ENCODE data around the gene SPTSSA. TPM values are rescaled to one million over a fixed set of nuclear protein-coding genes. Genes with fewer than 3 reads are reported as not detected.

SPTSSA gene
- total RNA-seq, 2 donors from 2014 or later = 10.8 to 20.2 TPM

DNA sequence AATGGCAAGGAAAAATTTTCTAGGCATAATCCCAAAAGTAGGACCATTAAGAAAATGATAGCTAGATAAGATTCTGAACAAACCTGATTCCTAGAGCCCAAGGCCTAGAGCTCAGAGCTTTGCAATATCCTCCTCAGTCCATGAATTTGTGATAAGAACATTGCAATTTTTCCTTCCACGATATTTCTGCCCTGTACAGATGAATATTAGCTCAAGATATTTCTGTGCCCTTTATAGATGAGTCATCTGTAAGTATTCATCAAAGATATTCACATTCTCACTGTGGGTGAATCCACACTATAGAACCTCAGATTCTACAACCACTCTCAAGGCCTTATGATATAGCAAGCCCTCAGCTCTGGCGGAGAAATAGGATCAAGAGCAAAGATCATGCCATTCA, 40.0 kb upstream of the SPTSSA start:
- no peak for ATAC-seq (ENCODE audit: insufficient number of reproducible peaks, low FRiP score, low read depth)
- Histone ChIP-seq H3K4me1 (ENCODE audit: control insufficient read depth in 1 of 2, low read depth in 2 of 2) (peaks cover 0 to 8% of the 10 kb centered on the region in 2 donors), H3K27me3 (replicated peaks; ENCODE audit: insufficient read depth) (no peaks in the 10 kb centered on the region), H3K27ac (no peak overlapping the region), H3K36me3 (no peaks in the 10 kb centered on the region), H3K9me3 (no peaks in the 10 kb centered on the region), H3K4me3 (no peak overlapping the region)
- no peak for DNase-seq (ENCODE audit: low spot score)
- TF ChIP-seq, protein P1, sequence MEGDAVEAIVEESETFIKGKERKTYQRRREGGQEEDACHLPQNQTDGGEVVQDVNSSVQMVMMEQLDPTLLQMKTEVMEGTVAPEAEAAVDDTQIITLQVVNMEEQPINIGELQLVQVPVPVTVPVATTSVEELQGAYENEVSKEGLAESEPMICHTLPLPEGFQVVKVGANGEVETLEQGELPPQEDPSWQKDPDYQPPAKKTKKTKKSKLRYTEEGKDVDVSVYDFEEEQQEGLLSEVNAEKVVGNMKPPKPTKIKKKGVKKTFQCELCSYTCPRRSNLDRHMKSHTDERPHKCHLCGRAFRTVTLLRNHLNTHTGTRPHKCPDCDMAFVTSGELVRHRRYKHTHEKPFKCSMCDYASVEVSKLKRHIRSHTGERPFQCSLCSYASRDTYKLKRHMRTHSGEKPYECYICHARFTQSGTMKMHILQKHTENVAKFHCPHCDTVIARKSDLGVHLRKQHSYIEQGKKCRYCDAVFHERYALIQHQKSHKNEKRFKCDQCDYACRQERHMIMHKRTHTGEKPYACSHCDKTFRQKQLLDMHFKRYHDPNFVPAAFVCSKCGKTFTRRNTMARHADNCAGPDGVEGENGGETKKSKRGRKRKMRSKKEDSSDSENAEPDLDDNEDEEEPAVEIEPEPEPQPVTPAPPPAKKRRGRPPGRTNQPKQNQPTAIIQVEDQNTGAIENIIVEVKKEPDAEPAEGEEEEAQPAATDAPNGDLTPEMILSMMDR (IDR thresholded peaks at IDR 0.05) = no peak

- TF ChIP-seq, protein P1 (IDR thresholded peaks at IDR 0.05) = no peak
- ATAC-seq (ENCODE audit: insufficient number of reproducible peaks, low FRiP score, low read depth) (no peak), DNase-seq (ENCODE audit: low spot score) (no peak)
These were observed 39.1 kb upstream of the SPTSSA start for GRCh38 chr14:34501004-34501580.

GRCh38 chr14:34498684-34499412, 36.8 kb upstream of the SPTSSA start:
- Histone ChIP-seq H3K4me3 (no peak overlapping the region), H3K27ac (no peak overlapping the region), H3K36me3 (no peaks in the 10 kb centered on the region), H3K9me3 (no peaks in the 10 kb centered on the region), H3K27me3 (replicated peaks; ENCODE audit: insufficient read depth) (no peaks in the 10 kb centered on the region), H3K4me1 (ENCODE audit: control insufficient read depth in 1 of 2, low read depth in 2 of 2) (peaks cover 0 to 13% of the 10 kb centered on the region in 2 donors)
- TF ChIP-seq, protein P1 (IDR thresholded peaks at IDR 0.05) = no peak
- ATAC-seq (ENCODE audit: insufficient number of reproducible peaks, low FRiP score, low read depth) (no peak), DNase-seq (ENCODE audit: low spot score) (no peak)

More at GRCh38 chr14:34501004-34501580, 39.1 kb upstream of the SPTSSA start:
- H3K4me1 ChIP-seq (ENCODE audit: control insufficient read depth in 1 of 2, low read depth in 2 of 2) = peaks cover 0 to 13% of the 10 kb centered on the region in 2 donors
- no peak overlapping the region for H3K4me3 ChIP-seq
- H3K36me3 ChIP-seq = no peaks in the 10 kb centered on the region
- H3K9me3 ChIP-seq = no peaks in the 10 kb centered on the region
- no peaks in the 10 kb centered on the region for H3K27me3 ChIP-seq (replicated peaks; ENCODE audit: insufficient read depth)
- H3K27ac ChIP-seq = no peak overlapping the region

- peak; percentile 90 for ATAC-seq (ENCODE audit: insufficient number of reproducible peaks, low FRiP score, low read depth)
- no peaks in the 10 kb centered on the region for H3K27me3 ChIP-seq (replicated peaks; ENCODE audit: insufficient read depth)
- peak overlapping the region; percentile 21 to 38 for H3K27ac ChIP-seq
- no peaks in the 10 kb centered on the region for H3K9me3 ChIP-seq
- TF ChIP-seq, protein P1 (IDR thresholded peaks at IDR 0.05) = no peak
- no peaks in the 10 kb centered on the region for H3K36me3 ChIP-seq
- peaks cover 0 to 13% of the 10 kb centered on the region in 2 donors for H3K4me1 ChIP-seq (ENCODE audit: control insufficient read depth in 1 of 2, low read depth in 2 of 2)
- peak overlapping the region; percentile 5 for H3K4me3 ChIP-seq
- DNase-seq (ENCODE audit: low spot score) = peak; percentile 41
These were observed 34.9 kb upstream of the SPTSSA start for GRCh38 chr14:34496679-34497513.

Data from thoracic aorta (tissue), 2 donors.